ENCODE results near the gene KLHL33.

DNA sequence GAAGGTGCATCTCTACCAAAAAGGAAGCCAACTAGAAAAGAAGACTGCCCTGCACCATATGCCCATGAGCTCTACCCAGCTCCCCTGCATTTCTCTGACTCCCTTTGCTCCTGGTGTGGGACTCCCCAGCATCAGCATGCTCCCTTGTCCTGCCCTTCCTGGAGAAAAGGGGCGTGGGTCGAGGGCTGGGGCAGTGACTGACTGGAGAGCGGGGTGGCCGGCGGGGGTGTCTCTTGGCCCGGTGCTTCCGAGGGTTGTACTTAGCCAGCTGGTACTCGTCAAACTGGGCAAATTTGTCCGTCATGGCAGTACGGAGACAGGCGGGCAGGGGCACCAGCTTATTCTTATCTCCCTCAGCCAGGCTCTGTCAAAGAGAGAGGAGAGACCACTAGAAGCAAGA lies 32.4 kb downstream of the KLHL33 start:
- TF ChIP-seq, protein P1, sequence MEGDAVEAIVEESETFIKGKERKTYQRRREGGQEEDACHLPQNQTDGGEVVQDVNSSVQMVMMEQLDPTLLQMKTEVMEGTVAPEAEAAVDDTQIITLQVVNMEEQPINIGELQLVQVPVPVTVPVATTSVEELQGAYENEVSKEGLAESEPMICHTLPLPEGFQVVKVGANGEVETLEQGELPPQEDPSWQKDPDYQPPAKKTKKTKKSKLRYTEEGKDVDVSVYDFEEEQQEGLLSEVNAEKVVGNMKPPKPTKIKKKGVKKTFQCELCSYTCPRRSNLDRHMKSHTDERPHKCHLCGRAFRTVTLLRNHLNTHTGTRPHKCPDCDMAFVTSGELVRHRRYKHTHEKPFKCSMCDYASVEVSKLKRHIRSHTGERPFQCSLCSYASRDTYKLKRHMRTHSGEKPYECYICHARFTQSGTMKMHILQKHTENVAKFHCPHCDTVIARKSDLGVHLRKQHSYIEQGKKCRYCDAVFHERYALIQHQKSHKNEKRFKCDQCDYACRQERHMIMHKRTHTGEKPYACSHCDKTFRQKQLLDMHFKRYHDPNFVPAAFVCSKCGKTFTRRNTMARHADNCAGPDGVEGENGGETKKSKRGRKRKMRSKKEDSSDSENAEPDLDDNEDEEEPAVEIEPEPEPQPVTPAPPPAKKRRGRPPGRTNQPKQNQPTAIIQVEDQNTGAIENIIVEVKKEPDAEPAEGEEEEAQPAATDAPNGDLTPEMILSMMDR (IDR thresholded peaks at IDR 0.05; ENCODE audit: insufficient read depth, low read length, poor library complexity, severe bottlenecking): no peak
- TF ChIP-seq EZH2phosphoT487 (conservative IDR thresholded peaks at IDR 0.05; ENCODE audit: low read length): no peak

All from SU-DHL-6 (cell line).